KOPT-K1 (cell line): Measurements from ENCODE around the gene PRKAG1.

Source experiments
- H3K27ac ChIP-seq: fragments of 200-600 bp; sonication (generic); 2 replicates; pipeline ENCODE4 v1.5.1; 2016; ENCODE audit warnings: antibody characterized with exemption, mild to moderate bottlenecking, low read depth, low read length; ENCODE audit not compliant: poor library complexity, severe bottlenecking
- H3K36me3 ChIP-seq: fragments of 200-600 bp; sonication (generic); 2 replicates; pipeline ENCODE4 v1.5.1; 2017; ENCODE audit warnings: antibody characterized with exemption, mild to moderate bottlenecking, low read length, moderate library complexity; ENCODE audit not compliant: insufficient read depth
- H3K9me3 ChIP-seq: fragments of 200-600 bp; sonication (generic); 2 replicates; pipeline ENCODE4 v1.5.1; 2017; ENCODE audit warnings: antibody characterized with exemption, low read length, mild to moderate bottlenecking; ENCODE audit not compliant: insufficient read depth, poor library complexity, severe bottlenecking

PRKAG1 gene

DNA sequence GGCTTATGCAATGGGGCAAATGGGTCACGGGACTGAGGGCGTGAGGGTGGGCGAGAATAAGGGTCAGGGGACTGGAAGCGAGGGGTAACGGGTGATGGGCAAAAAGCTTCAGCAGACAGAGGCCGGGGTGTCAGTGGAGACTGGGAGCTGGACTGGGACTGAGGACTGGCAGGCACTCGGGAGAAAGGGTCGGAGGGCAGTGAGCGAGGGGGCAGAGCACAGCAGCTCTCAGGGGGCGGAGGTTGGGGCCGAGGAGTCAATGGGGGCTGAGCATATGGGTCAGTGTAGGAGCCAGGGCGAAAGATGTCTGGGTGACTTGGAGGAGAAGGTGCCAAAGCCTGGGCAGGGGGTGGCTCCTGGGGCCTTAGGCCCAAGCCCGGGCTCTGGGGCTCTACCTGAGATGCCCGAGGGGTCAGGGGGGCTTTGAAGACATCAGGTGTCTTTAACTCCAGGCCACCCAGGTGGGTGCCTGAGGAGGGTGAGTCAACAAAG, 21.8 kb upstream of the PRKAG1 start:
- Histone ChIP-seq H3K27ac (no peak overlapping the region), H3K36me3 (peaks cover 100% of the 10 kb centered on the region), H3K9me3 (no peaks in the 10 kb centered on the region)

DNA sequence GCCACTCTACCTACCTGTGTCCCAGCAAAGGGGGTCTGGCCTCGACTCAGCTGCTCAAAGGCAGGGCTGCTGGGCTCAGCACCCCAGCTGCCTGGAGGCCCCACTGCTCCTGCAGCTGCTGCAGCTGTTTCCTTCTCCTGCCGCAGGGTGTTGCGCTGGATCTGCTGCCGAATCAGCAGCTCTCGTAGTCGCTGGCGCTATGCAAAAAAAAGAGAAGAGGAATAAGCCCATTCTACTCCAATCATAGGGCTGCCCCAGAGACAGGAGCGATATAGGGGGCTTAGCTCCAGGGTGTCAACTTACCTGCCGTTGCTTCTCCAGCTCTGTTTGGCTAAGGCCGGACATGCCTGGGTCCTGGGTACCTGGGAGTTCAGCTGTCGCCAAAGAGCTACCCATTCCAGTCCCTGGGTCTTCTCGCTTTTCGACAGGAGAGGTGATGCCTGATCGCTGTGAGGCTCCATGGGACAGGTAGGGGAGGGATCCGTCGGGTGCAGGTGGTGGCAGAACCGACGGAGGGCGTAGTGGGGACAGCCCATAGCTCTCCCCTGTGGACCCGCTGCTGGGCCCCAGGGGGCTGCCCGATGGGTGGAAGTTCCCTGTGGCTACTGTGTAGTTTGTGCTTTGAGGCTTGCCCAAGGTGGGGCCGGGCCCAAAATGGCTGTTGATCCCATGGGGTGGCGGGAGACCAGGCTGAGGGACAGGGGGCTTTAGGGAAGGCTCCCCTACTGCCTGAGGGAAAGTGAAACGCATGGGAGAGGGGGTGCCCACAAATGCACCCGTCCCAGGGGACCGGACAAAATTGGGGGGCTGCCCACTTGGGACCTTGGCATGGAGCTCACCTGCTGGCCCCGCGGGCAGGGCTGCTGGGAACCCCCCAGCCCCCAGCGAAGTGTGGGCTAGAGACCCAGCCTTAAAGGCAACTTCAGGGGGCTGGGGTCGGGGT, 21.1 kb upstream of the PRKAG1 start:
- H3K27ac ChIP-seq, result no peak overlapping the region
- peaks cover 100% of the 10 kb centered on the region for H3K36me3 ChIP-seq
- H3K9me3 ChIP-seq, result no peaks in the 10 kb centered on the region

GRCh38 chr12:49038291-49038955, 19.8 kb upstream of the PRKAG1 start:
- Histone ChIP-seq H3K9me3 (no peaks in the 10 kb centered on the region), H3K27ac (no peak overlapping the region), H3K36me3 (peaks cover 100% of the 10 kb centered on the region)

GRCh38 chr12:49037947-49038237, 19.3 kb upstream of the PRKAG1 start:
- H3K36me3 ChIP-seq, result peaks cover 100% of the 10 kb centered on the region
- no peaks in the 10 kb centered on the region for H3K9me3 ChIP-seq
- no peak overlapping the region for H3K27ac ChIP-seq

DNA sequence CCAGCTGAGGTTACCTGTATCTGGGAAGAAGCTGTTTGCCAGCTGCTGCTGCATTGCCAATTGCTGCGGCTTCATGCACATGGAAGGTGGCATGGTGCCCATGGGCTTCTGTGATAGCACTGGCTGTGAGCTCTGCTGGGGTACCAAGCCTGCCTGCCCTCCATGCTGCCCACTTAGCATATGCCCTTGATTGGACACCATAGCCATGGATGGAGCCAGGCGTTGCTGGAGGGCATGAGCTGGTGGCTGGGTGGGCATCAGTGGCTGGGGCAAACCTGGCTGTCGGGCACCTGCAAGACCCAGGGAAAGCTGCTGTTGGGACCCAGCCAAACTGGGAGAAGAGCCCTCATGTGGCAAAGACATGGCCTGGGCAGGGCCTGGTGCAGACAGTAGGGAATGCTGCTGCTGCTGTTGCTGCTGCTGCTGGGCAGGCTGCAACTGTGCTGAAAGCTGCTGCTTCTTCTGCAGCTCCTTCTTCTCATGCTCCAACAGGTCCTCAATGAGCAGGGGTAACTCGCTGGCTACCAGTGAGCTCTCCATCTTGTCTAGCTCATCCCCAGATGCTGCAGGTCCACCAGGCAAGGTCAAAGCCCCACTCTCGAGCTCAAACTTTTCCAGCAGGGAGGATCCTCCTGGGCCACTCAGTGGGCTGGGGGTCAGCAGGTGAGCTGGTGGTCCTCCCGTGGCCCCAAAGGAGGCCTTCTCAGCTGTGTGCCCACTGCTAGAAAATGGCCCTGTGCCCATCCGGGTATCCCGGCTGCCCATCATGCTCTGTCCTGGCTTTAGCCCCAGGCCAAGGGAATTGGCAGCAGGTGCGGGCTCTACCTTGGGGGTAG, 18.8 kb upstream of the PRKAG1 start:
- Histone ChIP-seq H3K36me3 (peaks cover 100% of the 10 kb centered on the region), H3K27ac (no peak overlapping the region), H3K9me3 (no peaks in the 10 kb centered on the region)

- no peak overlapping the region for H3K27ac ChIP-seq
- H3K9me3 ChIP-seq, result no peaks in the 10 kb centered on the region
- H3K36me3 ChIP-seq, result peaks cover 100% of the 10 kb centered on the region
These were observed 17.5 kb upstream of the PRKAG1 start for GRCh38 chr12:49036029-49036428.

GRCh38 chr12:49034286-49034622, 15.7 kb upstream of the PRKAG1 start:
- H3K27ac ChIP-seq, result no peak overlapping the region
- peaks cover 100% of the 10 kb centered on the region for H3K36me3 ChIP-seq
- no peaks in the 10 kb centered on the region for H3K9me3 ChIP-seq

DNA sequence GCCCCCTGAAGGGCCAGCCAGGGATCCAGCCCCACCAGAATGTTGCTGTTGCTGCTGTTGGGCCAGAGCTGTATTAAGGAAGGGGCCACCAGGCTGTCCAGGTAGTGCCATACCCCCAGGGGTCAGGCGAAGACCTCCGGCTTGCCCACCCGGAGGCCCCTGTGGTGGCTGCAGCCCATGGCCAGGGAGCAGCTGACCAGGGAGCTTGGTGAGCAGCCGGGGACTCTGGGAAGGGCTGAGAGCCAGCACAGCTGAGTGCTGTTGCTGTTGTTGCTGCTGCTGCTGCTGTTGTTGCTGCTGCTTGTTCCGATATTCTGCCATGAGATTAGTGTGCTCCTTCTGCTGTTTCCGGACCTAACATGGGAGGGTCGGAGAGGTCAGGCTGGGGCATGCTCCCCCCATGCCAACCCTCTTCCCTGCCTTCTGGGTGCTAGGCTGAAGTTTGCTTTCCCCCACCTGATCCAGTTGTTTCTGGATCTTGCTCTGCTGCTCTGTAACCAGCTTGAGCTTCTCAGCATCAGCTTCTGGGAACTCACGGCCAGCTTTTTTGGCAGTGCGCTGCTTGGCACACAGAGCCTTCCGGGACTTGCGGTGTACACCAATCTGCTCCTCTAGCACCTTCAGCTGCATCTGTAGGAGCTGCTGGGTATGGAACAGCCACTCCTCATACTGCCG, 15.2 kb upstream of the PRKAG1 start:
- Histone ChIP-seq H3K9me3 (no peaks in the 10 kb centered on the region), H3K27ac (no peak overlapping the region), H3K36me3 (peaks cover 100% of the 10 kb centered on the region)

DNA sequence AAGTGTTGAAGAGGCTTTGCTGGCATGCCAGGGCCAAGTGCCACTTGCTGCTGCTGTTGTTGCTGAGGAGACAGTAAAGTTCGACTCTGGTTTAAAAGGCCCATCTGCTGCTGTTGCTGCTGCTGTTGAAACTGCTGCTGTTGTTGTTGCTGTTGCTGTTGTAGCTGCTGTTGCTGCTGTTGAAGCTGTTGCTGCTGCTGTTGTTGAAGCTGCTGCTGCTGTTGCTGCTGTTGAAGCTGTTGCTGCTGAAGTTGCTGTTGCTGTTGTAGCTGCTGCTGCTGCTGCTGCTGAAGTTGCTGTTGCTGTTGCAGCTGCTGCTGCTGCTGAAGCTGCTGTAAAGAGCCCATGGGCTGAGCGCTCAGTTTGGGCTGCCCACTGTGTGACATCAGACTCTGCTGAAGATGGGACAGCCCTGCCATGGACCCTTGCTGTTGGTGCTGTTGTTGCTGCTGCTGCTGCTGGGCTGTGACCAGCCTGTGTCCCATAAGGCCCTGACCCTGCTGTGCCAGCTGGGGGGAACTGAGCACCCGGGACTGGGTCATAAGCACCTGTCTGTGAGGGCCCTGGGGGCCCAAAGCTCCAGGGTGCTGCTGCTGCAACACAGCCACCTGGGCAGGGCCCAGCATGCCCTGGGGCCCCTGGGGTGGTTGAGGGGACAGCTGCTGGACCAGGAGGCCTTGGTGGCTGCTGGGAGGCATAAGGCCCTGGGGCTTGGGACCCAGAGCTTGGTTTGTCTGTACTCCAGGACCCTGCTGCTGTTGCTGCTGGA, 14.3 kb upstream of the PRKAG1 start:
- peaks cover 100% of the 10 kb centered on the region for H3K36me3 ChIP-seq
- no peaks in the 10 kb centered on the region for H3K9me3 ChIP-seq
- H3K27ac ChIP-seq, result no peak overlapping the region

DNA sequence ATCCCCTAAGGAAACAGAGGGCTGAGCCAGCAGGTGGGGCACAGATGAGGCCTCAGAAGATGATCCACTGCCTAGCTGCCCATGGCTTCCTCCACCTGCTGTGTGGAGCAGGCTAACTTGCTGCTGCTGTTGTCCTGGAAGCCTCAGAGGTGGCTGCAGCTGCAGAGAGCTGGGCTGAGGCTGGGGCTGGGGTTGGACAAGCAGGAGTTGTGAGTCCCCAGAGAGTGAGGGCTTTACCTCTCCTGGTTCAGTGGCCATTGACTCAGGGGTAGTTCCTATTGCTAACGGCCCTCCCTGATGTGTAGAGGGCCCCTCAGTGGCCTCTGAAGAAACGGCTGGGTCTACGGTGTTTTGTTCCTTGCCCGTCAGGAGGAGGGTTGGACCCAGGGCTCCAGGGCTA, 13.7 kb upstream of the PRKAG1 start:
- Histone ChIP-seq H3K9me3 (no peaks in the 10 kb centered on the region), H3K27ac (no peak overlapping the region), H3K36me3 (peaks cover 100% of the 10 kb centered on the region)

DNA sequence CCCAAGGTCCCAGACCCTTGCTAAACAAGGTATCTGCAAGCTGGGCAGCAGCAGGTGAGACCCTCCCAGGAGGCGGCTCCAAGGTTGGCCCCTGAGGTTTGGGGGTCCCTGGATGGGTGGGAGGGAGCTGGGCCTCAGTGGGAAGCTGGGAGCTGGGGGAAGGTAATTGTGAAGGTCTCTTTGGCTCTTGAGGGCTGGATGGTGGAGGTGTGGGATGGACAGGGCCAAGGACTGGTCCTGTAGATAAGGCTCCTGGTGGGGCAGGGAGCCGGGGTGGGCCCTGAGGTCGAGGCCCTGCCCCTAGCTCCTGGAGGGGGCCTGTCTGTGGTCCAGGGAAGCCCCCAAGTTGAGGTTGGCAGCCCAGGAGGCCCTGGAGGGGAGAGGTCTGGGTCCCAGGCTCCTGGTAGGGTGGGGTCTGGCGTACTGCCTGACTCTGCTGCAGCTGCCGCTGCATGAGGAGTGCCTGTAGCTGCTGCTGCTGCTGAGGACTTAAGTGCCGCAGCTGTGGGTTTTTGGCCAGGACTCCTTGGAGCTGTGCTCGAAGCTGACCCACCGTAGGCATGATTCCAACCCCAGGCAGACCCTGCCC, 13.1 kb upstream of the PRKAG1 start:
- Histone ChIP-seq H3K9me3 (no peaks in the 10 kb centered on the region), H3K36me3 (peaks cover 100% of the 10 kb centered on the region), H3K27ac (no peak overlapping the region)

DNA sequence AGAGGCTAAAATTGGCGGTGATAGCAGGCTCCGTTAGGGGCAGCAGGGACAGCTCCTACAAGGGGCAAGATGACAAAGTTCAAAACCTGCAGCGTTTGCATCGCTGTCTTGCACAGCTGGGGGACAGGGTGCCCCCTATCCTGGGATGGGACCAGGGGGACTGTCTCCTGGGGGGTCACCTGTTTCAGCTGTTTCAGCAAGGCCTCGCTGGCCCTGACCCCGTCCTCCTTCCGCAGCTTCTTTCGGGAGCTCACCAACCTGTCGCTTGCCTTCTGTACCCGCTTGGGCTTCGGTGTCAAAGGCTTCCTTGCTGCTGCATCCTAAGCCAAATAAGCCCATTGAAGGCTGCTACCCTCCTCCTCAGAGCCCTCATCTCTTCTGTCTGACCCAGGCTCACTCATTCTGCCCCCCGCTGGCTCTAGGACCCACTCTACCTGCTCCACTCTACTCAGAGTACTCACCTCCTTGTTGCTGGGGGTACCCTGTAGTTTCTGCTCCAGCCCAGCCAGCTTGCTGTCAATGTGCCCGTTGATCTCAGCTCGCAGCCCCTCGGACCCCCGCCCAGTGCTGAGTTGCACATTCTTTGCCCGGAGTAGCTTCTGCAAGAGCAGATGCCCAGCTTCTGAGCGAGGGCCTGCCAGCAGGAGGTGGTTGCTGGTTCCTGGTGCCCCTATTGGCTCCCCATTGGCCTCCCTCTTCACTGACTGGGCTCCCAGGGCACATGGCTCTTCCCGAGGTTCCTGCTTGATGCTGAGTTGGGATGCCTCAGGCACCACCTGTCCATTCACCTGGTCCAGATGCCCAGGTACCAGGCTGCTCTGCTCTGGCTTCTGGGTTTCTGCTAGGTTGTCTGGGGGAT, 12.4 kb upstream of the PRKAG1 start:
- no peaks in the 10 kb centered on the region for H3K9me3 ChIP-seq
- no peak overlapping the region for H3K27ac ChIP-seq
- H3K36me3 ChIP-seq, result peaks cover 100% of the 10 kb centered on the region

DNA sequence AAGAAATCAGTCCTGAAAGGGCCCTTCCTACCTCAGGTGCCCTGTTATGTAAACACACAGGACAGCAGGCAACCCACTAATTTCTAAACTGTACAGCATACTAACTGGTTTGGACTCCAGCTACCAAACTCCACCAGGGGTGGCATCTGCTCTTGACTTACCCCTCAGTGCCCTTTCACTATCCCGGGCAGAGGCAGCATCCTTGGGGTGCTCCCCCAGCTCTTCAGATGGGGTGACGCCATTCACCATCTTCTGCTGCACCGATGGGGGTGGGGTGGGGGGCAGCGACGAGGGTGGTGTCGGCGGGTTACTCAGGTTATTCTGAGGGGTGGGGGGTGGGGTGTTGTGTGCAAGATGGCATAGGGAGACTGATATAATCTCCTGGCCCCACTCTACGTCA, 11.5 kb upstream of the PRKAG1 start:
- H3K9me3 ChIP-seq, result no peaks in the 10 kb centered on the region
- no peak overlapping the region for H3K27ac ChIP-seq
- peaks cover 100% of the 10 kb centered on the region for H3K36me3 ChIP-seq
